ENCODE measurements around the gene DPCD.

DPCD gene

GRCh38 chr10:101570428-101571270, 17.5 kb upstream of the DPCD start:
- TF ChIP-seq CTCF (IDR thresholded peaks at IDR 0.05; ENCODE audit: borderline replicate concordance, extremely low read depth, low read length, poor library complexity, severe bottlenecking) (no peak), EZH2 (IDR thresholded peaks at IDR 0.05; ENCODE audit: borderline replicate concordance, low read depth, low read length, severe bottlenecking) (no peak)
- H3K27me3 ChIP-seq (ENCODE audit: insufficient read depth, low read length, poor library complexity), result no peaks in the 10 kb centered on the region
- 0 out of 2 replicates have a peak, but pooled peaks cover 1% of the 10 kb centered on the region for H4K20me1 ChIP-seq (ENCODE audit: insufficient read depth, low read length)
- ATAC-seq (ENCODE audit: insufficient read depth, low read depth) (no peak), DNase-seq (no peak)
- H3K79me2 ChIP-seq (ENCODE audit: insufficient read depth, low read length), result no peaks in the 10 kb centered on the region
- H2AFZ ChIP-seq (ENCODE audit: low read depth, low read length), result peak overlapping the region; percentile 96
- H3K4me3 ChIP-seq (ENCODE audit: low read depth in 1 of 2, low read length in 2 of 2), result peak overlapping the region in 1 of 2 experiments; percentile 60; a peak in 3 of 4 replicates
- H3K9ac ChIP-seq (ENCODE audit: low read depth, low read length), result peak overlapping the region; percentile 59
- peaks cover 16% of the 10 kb centered on the region for H3K4me1 ChIP-seq (ENCODE audit: insufficient read depth, low read length)
- no peaks in the 10 kb centered on the region for H3K36me3 ChIP-seq (ENCODE audit: insufficient read depth, low read length)
- H3K9me3 ChIP-seq (ENCODE audit: insufficient read depth, low read length, severe bottlenecking), result no peaks in the 10 kb centered on the region
- H3K4me2 ChIP-seq (ENCODE audit: insufficient read depth, low read length), result peak overlapping the region; percentile 97
- peak overlapping the region; percentile 63; the same call in 1 of the 2 replicates for H3K27ac ChIP-seq (ENCODE audit: low read length)

GRCh38 chr10:101571271-101571925, 16.7 kb upstream of the DPCD start:
- H3K9me3 ChIP-seq (ENCODE audit: insufficient read depth, low read length, severe bottlenecking), result no peaks in the 10 kb centered on the region
- no peak overlapping the region for H2AFZ ChIP-seq (ENCODE audit: low read depth, low read length)
- H3K27ac ChIP-seq (ENCODE audit: low read length), result no peak overlapping the region
- no peaks in the 10 kb centered on the region for H3K27me3 ChIP-seq (ENCODE audit: insufficient read depth, low read length, poor library complexity)
- H3K9ac ChIP-seq (ENCODE audit: low read depth, low read length), result no peak overlapping the region; the same call in 1 of the 2 replicates
- DNase-seq, result no peak
- peaks cover 16% of the 10 kb centered on the region for H3K4me1 ChIP-seq (ENCODE audit: insufficient read depth, low read length)
- no peaks in the 10 kb centered on the region for H3K79me2 ChIP-seq (ENCODE audit: insufficient read depth, low read length)
- TF ChIP-seq EZH2 (IDR thresholded peaks at IDR 0.05; ENCODE audit: borderline replicate concordance, low read depth, low read length, severe bottlenecking), result no peak
- TF ChIP-seq CTCF (IDR thresholded peaks at IDR 0.05; ENCODE audit: borderline replicate concordance, extremely low read depth, low read length, poor library complexity, severe bottlenecking), result no peak
- H3K4me3 ChIP-seq (ENCODE audit: low read depth in 1 of 2, low read length in 2 of 2), result no peak overlapping the region
- ATAC-seq (ENCODE audit: insufficient read depth, low read depth), result no peak
- H4K20me1 ChIP-seq (ENCODE audit: insufficient read depth, low read length), result 0 out of 2 replicates have a peak, but pooled peaks cover 3% of the 10 kb centered on the region
- no peaks in the 10 kb centered on the region for H3K36me3 ChIP-seq (ENCODE audit: insufficient read depth, low read length)
- no peak overlapping the region for H3K4me2 ChIP-seq (ENCODE audit: insufficient read depth, low read length)

- no peaks in the 10 kb centered on the region for H3K27me3 ChIP-seq (ENCODE audit: insufficient read depth, low read length, poor library complexity)
- DNase-seq (no peak), ATAC-seq (ENCODE audit: insufficient read depth, low read depth) (no peak)
Measured at GRCh38 chr10:101572126-101572525, 16.0 kb upstream of the DPCD start.

More at GRCh38 chr10:101572126-101572525, 16.0 kb upstream of the DPCD start:
- Histone ChIP-seq H3K4me2 (ENCODE audit: insufficient read depth, low read length) (no peak overlapping the region), H3K36me3 (ENCODE audit: insufficient read depth, low read length) (no peaks in the 10 kb centered on the region), H3K27ac (ENCODE audit: low read length) (no peak overlapping the region), H3K9ac (ENCODE audit: low read depth, low read length) (no peak overlapping the region), H3K4me3 (ENCODE audit: low read depth in 1 of 2, low read length in 2 of 2) (no peak overlapping the region), H4K20me1 (ENCODE audit: insufficient read depth, low read length) (0 out of 2 replicates have a peak, but pooled peaks cover 5% of the 10 kb centered on the region), H3K4me1 (ENCODE audit: insufficient read depth, low read length) (peaks cover 16% of the 10 kb centered on the region), H2AFZ (ENCODE audit: low read depth, low read length) (no peak overlapping the region), H3K79me2 (ENCODE audit: insufficient read depth, low read length) (no peaks in the 10 kb centered on the region), H3K9me3 (ENCODE audit: insufficient read depth, low read length, severe bottlenecking) (no peaks in the 10 kb centered on the region)
- no peak for TF ChIP-seq EZH2 (IDR thresholded peaks at IDR 0.05; ENCODE audit: borderline replicate concordance, low read depth, low read length, severe bottlenecking)
- no peak for TF ChIP-seq CTCF (IDR thresholded peaks at IDR 0.05; ENCODE audit: borderline replicate concordance, extremely low read depth, low read length, poor library complexity, severe bottlenecking)
